Activated naive CD4-positive, alpha-beta T cell treated with anti-CD3 and anti-CD28 coated beads for 36 hours (primary cell): ENCODE results near the gene CTSV. TPM values are rescaled to one million over a fixed set of nuclear protein-coding genes. Genes with fewer than 3 reads are reported as not detected.
"Not testable (repeated sequence)": the region's sequence is repeated elsewhere in the genome, so short reads cannot be mapped to it uniquely, and the experiment has no call there.

ENCODE experiments used
- CTCF ChIA-PET: fragments of 350-600 bp; sonication (Branson Sonifier 250); formaldehyde crosslinking; loops from one replicate; lab custom pipeline; 2021; ENCODE audit warnings: antibody characterized with exemption; lab: Charles Lee
- DNase-seq: peaks from one replicate; pipeline ENCODE4 v3.0.0-alpha.2; 2020
- H3K27ac Mint-ChIP-seq: one replicate; pipeline ENCODE4 v1.8.0; 2021; ENCODE audit warnings: mild to moderate bottlenecking, mixed read lengths
- H3K27me3 Mint-ChIP-seq: one replicate; pipeline ENCODE4 v1.8.0; 2021; ENCODE audit warnings: low read depth, mixed read lengths
- H3K36me3 Mint-ChIP-seq: one replicate; pipeline ENCODE4 v1.8.0; 2021; ENCODE audit warnings: low read depth, mixed read lengths
- H3K4me1 Mint-ChIP-seq: one replicate; pipeline ENCODE4 v1.8.0; 2021; ENCODE audit warnings: low read depth, mixed read lengths
- H3K4me3 Mint-ChIP-seq: one replicate; pipeline ENCODE4 v1.8.0; 2021; ENCODE audit warnings: mild to moderate bottlenecking, moderate library complexity, mixed read lengths
- H3K9me3 Mint-ChIP-seq: one replicate; pipeline ENCODE4 v1.8.0; 2021; ENCODE audit warnings: mixed read lengths
- intact Hi-C: fragments of 100-400 bp; cut with micrococcal nuclease; formaldehyde crosslinking; loops from one replicate; pipeline ENCODE4 v1.15.1; 2023
- total RNA-seq, 2 experiments: library from RNA; stranded (reverse); gene quantifications; one replicate each; pipeline ENCODE4 v1.2.3, GENCODE V29; 2021

Gene CTSV
- total RNA-seq = 1 to 10 TPM in 1 of 2 experiments, under 1 TPM in 1; 0.95 to 1.2 TPM

GRCh38 chr9:97038611-97039513 lies at the start of gene CTSV:
TSS of gene CTSV (minus strand) at chr9:97039142. CDS start at chr9:97038043, 1,099 bp downstream.
- Mint-ChIP-seq H3K9me3 (no peaks in the 10 kb centered on the region), H3K36me3 (no peaks in the 10 kb centered on the region), H3K4me3 (peak within 1 kb of the TSS; percentile 85), H3K27ac (no peak within 1 kb of the TSS), H3K27me3 (peaks cover 46% of the 10 kb centered on the region), H3K4me1 (peaks cover 2% of the 10 kb centered on the region)
- DNase-seq = peak; percentile 84
- CTCF ChIA-PET = interaction anchor here (0.6 kb wide), 1 partner anchor 63 kb away, joined by 4 read pairs; no protein-coding TSS in a partner anchor
- intact Hi-C loops = loop anchor here (1.0 kb wide), 1 partner anchor 23 kb away; no protein-coding TSS in a partner anchor

GRCh38 chr9:97087668-97088215 lies 48.8 kb upstream of the CTSV start:
- H3K27ac Mint-ChIP-seq, H3K4me3 Mint-ChIP-seq, H3K36me3 Mint-ChIP-seq, H3K9me3 Mint-ChIP-seq, intact Hi-C loops, DNase-seq, CTCF ChIA-PET, H3K4me1 Mint-ChIP-seq: not testable (repeated sequence)
- H3K27me3 Mint-ChIP-seq = peaks cover 35% of the 10 kb centered on the region

- H3K27me3 Mint-ChIP-seq = peaks cover 45% of the 10 kb centered on the region
- H3K27ac Mint-ChIP-seq, H3K36me3 Mint-ChIP-seq, H3K9me3 Mint-ChIP-seq, DNase-seq, intact Hi-C loops, CTCF ChIA-PET, H3K4me1 Mint-ChIP-seq, H3K4me3 Mint-ChIP-seq: not testable (repeated sequence)
Measured at GRCh38 chr9:97084562-97084991, 45.6 kb upstream of the CTSV start.

- Mint-ChIP-seq H3K4me3 (no peak overlapping the region), H3K9me3 (peaks cover 4% of the 10 kb centered on the region), H3K4me1 (no peaks in the 10 kb centered on the region), H3K27ac (no peak overlapping the region), H3K27me3 (peaks cover 57% of the 10 kb centered on the region), H3K36me3 (no peaks in the 10 kb centered on the region)
- CTCF ChIA-PET = no interaction called here
- no peak for DNase-seq
- intact Hi-C loops = no loop called here
Measured at GRCh38 chr9:97078362-97078761, 39.4 kb upstream of the CTSV start.

- CTCF ChIA-PET = no interaction called here
- Mint-ChIP-seq H3K36me3 (no peaks in the 10 kb centered on the region), H3K4me1 (no peaks in the 10 kb centered on the region), H3K27me3 (peaks cover 60% of the 10 kb centered on the region), H3K9me3 (peaks cover 3% of the 10 kb centered on the region), H3K4me3 (no peak overlapping the region), H3K27ac (no peak overlapping the region)
- no peak for DNase-seq
- intact Hi-C loops = no loop called here
Measured at GRCh38 chr9:97077452-97078295, 38.7 kb upstream of the CTSV start.

GRCh38 chr9:97076731-97077451 lies 37.9 kb upstream of the CTSV start:
- H3K27ac Mint-ChIP-seq, H3K9me3 Mint-ChIP-seq, DNase-seq, H3K4me1 Mint-ChIP-seq, CTCF ChIA-PET, H3K4me3 Mint-ChIP-seq, intact Hi-C loops, H3K36me3 Mint-ChIP-seq: not testable (repeated sequence)
- peaks cover 57% of the 10 kb centered on the region for H3K27me3 Mint-ChIP-seq

GRCh38 chr9:97076238-97076637 lies 37.3 kb upstream of the CTSV start:
- Mint-ChIP-seq H3K27ac (no peak overlapping the region), H3K4me3 (no peak overlapping the region), H3K36me3 (no peaks in the 10 kb centered on the region), H3K9me3 (peaks cover 2% of the 10 kb centered on the region), H3K4me1 (no peaks in the 10 kb centered on the region), H3K27me3 (peaks cover 59% of the 10 kb centered on the region)
- CTCF ChIA-PET = no interaction called here
- intact Hi-C loops = no loop called here
- no peak for DNase-seq

- Mint-ChIP-seq H3K36me3 (no peaks in the 10 kb centered on the region), H3K9me3 (no peaks in the 10 kb centered on the region), H3K27me3 (peaks cover 54% of the 10 kb centered on the region), H3K4me3 (no peak overlapping the region), H3K4me1 (no peaks in the 10 kb centered on the region), H3K27ac (no peak overlapping the region)
- intact Hi-C loops = no loop called here
- DNase-seq = no peak
- CTCF ChIA-PET = no interaction called here
Measured at GRCh38 chr9:97075289-97075985, 36.5 kb upstream of the CTSV start.

GRCh38 chr9:97073506-97073905 lies 34.6 kb upstream of the CTSV start:
- no peak for DNase-seq
- CTCF ChIA-PET = no interaction called here
- Mint-ChIP-seq H3K36me3 (no peaks in the 10 kb centered on the region), H3K27ac (no peak overlapping the region), H3K9me3 (no peaks in the 10 kb centered on the region), H3K4me3 (no peak overlapping the region), H3K4me1 (no peaks in the 10 kb centered on the region), H3K27me3 (peaks cover 43% of the 10 kb centered on the region)
- intact Hi-C loops = no loop called here

- CTCF ChIA-PET = no interaction called here
- DNase-seq = no peak
- no peak overlapping the region for H3K4me3 Mint-ChIP-seq
- no peaks in the 10 kb centered on the region for H3K9me3 Mint-ChIP-seq
- no peaks in the 10 kb centered on the region for H3K36me3 Mint-ChIP-seq
- no peak overlapping the region for H3K27ac Mint-ChIP-seq
- intact Hi-C loops = no loop called here
- peaks cover 41% of the 10 kb centered on the region for H3K27me3 Mint-ChIP-seq
- H3K4me1 Mint-ChIP-seq = no peaks in the 10 kb centered on the region
Measured at GRCh38 chr9:97072285-97072776, 33.4 kb upstream of the CTSV start.

- peaks cover 33% of the 10 kb centered on the region for H3K27me3 Mint-ChIP-seq
- H3K4me1 Mint-ChIP-seq, DNase-seq, H3K9me3 Mint-ChIP-seq, H3K36me3 Mint-ChIP-seq, intact Hi-C loops, H3K27ac Mint-ChIP-seq, H3K4me3 Mint-ChIP-seq: not testable (repeated sequence)
- CTCF ChIA-PET = interaction anchor here (0.5 kb wide), 1 partner anchor 257 kb away, joined by 3 read pairs; no protein-coding TSS in a partner anchor
Measured at GRCh38 chr9:97070325-97070724, 31.4 kb upstream of the CTSV start.
